A204.1 (cell line): Measurements from ENCODE around the gene HRH1.

Source experiments
- FAIRE-seq: peaks from 2 replicates; lab custom pipeline; 2012; peaks lifted over from hg19 to GRCh38; lab: Jason Lieb, UNC

HRH1 gene

GRCh38 chr3:11287404-11287803 is 133.1 kb downstream of the HRH1 start:
- no peak for FAIRE-seq

- FAIRE-seq, result no peak
These were observed 133.8 kb downstream of the HRH1 start for GRCh38 chr3:11288021-11288491.

- FAIRE-seq, result no peak
These were observed 134.7 kb downstream of the HRH1 start for GRCh38 chr3:11288786-11289637.

- no peak for FAIRE-seq
These were observed 135.6 kb downstream of the HRH1 start for GRCh38 chr3:11289864-11290263.

- no peak for FAIRE-seq
These were observed 136.7 kb downstream of the HRH1 start for GRCh38 chr3:11290743-11291680.

GRCh38 chr3:11291808-11292207 is 137.5 kb downstream of the HRH1 start:
- FAIRE-seq, result no peak

- no peak for FAIRE-seq
These were observed 142.8 kb downstream of the HRH1 start for GRCh38 chr3:11297126-11297525.

- no peak for FAIRE-seq
These were observed 146.7 kb downstream of the HRH1 start for GRCh38 chr3:11300970-11301369.

GRCh38 chr3:11302444-11302843 is 148.2 kb downstream of the HRH1 start:
- FAIRE-seq, result no peak

- FAIRE-seq, result no peak
These were observed 149.9 kb downstream of the HRH1 start for GRCh38 chr3:11304175-11304574.

- FAIRE-seq, result no peak
These were observed 151.2 kb downstream of the HRH1 start for GRCh38 chr3:11305509-11305908.

- FAIRE-seq, result no peak
These were observed 152.7 kb downstream of the HRH1 start for GRCh38 chr3:11306817-11307589.

- no peak for FAIRE-seq
These were observed 153.6 kb downstream of the HRH1 start for GRCh38 chr3:11307830-11308432.

GRCh38 chr3:11310258-11310657 is 156.0 kb downstream of the HRH1 start:
- FAIRE-seq, result no peak

- no peak for FAIRE-seq
These were observed 157.9 kb downstream of the HRH1 start for GRCh38 chr3:11312166-11312565.
